22Rv1 (cell line): ENCODE measurements around the gene MMP15.

Source experiments
- CTCF ChIP-seq: fragments of 450-650 bp; IDR thresholded peaks from 2 replicates; pipeline ENCODE4 v1.5.1; 2017; ENCODE audit warnings: mild to moderate bottlenecking
- ZFX ChIP-seq: fragments of 450-650 bp; IDR thresholded peaks from 2 replicates; pipeline ENCODE4 v1.6.1; 2017; ENCODE audit warnings: antibody characterized with exemption, borderline replicate concordance

GRCh38 chr16:57993438-57993837, 32.1 kb upstream of the MMP15 start:
- TF ChIP-seq CTCF (no peak), ZFX (no peak)
